Mucosa of stomach (tissue), 1 donor: ENCODE results near the gene DCUN1D2.

Source experiments
- H3K27me3 ChIP-seq: one replicate; pipeline ENCODE4 v1.7.0; 2013; ENCODE audit warnings: mild to moderate bottlenecking, low read length; ENCODE audit not compliant: control insufficient read depth, insufficient read depth
- H3K36me3 ChIP-seq: one replicate; pipeline ENCODE4 v1.7.0; 2013; ENCODE audit warnings: low read length; ENCODE audit not compliant: control insufficient read depth, insufficient read depth
- H3K4me1 ChIP-seq: one replicate; pipeline ENCODE4 v1.7.0; 2013; ENCODE audit warnings: mild to moderate bottlenecking, low read length; ENCODE audit not compliant: control insufficient read depth, insufficient read depth
- H3K4me3 ChIP-seq: one replicate; pipeline ENCODE4 v1.7.0; 2013; ENCODE audit warnings: low read length
- H3K9ac ChIP-seq: one replicate; pipeline ENCODE4 v1.7.0; 2013; ENCODE audit warnings: mild to moderate bottlenecking, low read length, moderate library complexity
- H3K9me3 ChIP-seq: one replicate; pipeline ENCODE4 v1.7.0; 2013; ENCODE audit warnings: mild to moderate bottlenecking, low read length, moderate library complexity; ENCODE audit not compliant: control insufficient read depth
- donor health status: Pancreatic carcinoma.

The DCUN1D2 gene

DNA sequence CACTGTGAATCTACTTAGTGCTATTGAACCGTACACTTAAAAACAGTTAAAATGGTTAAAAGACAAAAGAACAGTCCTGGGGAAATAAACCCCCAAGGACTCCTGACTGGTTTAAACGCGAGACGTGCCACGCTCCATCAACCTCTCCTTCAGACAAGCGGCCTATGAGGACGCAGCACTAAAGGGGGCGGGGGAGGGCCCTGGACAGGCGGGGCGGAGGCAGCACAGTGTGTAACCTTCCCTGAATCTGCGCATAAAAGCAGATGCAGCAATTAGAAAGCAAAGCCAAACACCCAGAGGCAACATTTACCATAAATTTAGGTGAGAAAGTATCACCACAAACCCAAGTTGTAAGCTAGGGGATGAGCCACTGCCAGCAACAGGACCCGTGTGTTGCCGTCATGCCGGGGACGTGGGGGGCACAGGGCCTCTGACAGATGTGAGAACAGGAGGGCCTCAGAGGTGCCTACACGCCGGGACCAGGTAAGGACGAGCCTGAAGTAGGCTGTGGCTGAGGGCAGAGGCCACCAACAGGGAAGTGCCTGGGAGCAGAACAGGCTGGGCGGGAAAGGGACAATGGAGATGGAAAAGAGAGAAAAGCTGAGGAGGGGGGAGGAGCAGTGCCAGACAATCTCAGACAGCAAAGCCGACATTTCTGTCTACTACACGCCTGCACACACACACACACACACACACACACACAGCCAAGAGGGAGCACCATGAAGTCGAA lies 21.9 kb downstream of the DCUN1D2 start:
- H3K9ac ChIP-seq: no peak overlapping the region
- H3K36me3 ChIP-seq: no peaks in the 10 kb centered on the region
- H3K4me3 ChIP-seq: no peak overlapping the region
- no peaks in the 10 kb centered on the region for H3K4me1 ChIP-seq
- no peaks in the 10 kb centered on the region for H3K9me3 ChIP-seq
- no peaks in the 10 kb centered on the region for H3K27me3 ChIP-seq

DNA sequence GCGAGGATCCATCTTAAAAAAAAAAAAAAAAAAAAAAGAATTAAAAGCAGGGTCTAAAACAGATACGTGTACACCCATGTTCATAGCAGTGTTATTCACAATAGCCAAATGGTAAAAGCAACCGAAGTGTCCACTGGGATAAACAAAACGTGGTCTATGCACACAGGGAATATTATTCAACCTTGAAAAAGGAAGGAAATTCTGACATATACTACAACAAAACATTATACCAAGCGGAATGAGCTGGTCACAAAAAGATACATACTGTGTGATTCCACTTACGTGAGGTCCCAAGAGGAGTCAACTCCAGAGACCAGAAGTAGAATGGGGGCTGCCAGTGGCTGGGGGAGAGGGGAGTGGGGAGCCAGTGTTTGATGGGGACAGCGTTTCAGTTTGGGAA lies 22.5 kb downstream of the DCUN1D2 start:
- no peak overlapping the region for H3K9ac ChIP-seq
- no peaks in the 10 kb centered on the region for H3K9me3 ChIP-seq
- no peak overlapping the region for H3K4me3 ChIP-seq
- H3K36me3 ChIP-seq: no peaks in the 10 kb centered on the region
- H3K27me3 ChIP-seq: no peaks in the 10 kb centered on the region
- H3K4me1 ChIP-seq: no peaks in the 10 kb centered on the region

DNA sequence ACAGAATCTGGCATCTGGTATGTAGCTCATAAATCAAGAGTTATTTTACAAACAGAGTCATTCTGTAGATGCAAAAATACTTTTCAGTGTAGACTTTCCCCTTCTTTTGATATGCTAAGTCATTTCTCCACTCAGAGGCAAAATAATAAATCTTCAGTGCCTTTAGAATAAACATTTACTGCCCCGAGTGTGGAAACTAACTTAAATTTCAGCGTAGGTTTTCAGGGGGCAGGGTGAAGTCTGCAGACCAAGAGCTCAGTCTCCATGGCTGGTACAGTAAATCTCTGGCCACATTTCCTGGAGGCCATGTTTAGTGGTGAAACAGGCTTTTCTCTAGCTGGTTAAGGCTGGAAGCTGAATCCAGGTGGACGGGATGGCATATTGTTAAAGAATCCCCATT lies 24.1 kb downstream of the DCUN1D2 start:
- no peak overlapping the region for H3K9ac ChIP-seq
- no peaks in the 10 kb centered on the region for H3K27me3 ChIP-seq
- H3K4me3 ChIP-seq: no peak overlapping the region
- H3K4me1 ChIP-seq: no peaks in the 10 kb centered on the region
- no peaks in the 10 kb centered on the region for H3K9me3 ChIP-seq
- H3K36me3 ChIP-seq: no peaks in the 10 kb centered on the region

DNA sequence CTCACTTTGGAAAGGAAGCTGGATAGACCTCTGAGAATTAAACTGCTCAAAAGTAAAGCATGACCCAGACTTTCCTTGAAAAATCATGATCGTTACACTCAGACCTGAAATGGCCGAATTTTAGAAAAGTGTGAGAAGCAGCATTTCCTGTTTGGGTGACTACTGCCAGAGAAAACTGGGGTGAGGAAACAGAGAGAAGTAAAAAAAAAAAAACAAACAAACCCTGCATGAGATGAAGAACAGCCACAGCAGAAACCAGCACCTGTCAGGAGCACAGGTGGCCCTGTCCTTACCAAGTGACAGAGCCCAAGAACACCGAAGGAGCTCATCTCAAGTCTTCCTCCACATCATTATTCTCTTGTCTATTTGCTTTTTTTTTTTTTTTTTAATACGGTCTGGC lies 25.2 kb downstream of the DCUN1D2 start:
- Histone ChIP-seq H3K27me3 (no peaks in the 10 kb centered on the region), H3K9ac (no peak overlapping the region), H3K9me3 (no peaks in the 10 kb centered on the region), H3K4me1 (no peaks in the 10 kb centered on the region), H3K36me3 (peaks cover under 1% of the 10 kb centered on the region), H3K4me3 (no peak overlapping the region)

DNA sequence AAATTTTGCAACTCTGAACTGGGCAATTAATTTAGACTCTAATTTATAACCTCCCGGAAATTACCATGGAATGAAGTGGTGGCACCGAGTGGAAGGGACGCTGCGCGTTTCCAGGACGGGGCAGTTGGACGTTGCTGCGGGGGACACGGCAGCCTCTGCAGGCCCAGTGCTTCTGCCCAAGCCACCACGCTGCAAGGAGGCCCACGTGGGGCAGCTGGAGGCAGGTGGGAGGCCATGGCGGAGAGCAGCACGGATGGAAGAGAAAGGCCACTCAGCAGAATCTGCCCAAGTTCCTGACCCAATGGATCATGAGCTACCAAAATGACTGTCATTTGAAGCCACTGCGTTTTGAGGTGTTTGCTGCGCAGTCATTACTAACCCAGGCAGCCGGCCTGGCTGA lies 26.0 kb downstream of the DCUN1D2 start:
- Histone ChIP-seq H3K36me3 (peaks cover 8% of the 10 kb centered on the region), H3K4me3 (no peak overlapping the region), H3K27me3 (no peaks in the 10 kb centered on the region), H3K9me3 (no peaks in the 10 kb centered on the region), H3K9ac (no peak overlapping the region), H3K4me1 (no peaks in the 10 kb centered on the region)

DNA sequence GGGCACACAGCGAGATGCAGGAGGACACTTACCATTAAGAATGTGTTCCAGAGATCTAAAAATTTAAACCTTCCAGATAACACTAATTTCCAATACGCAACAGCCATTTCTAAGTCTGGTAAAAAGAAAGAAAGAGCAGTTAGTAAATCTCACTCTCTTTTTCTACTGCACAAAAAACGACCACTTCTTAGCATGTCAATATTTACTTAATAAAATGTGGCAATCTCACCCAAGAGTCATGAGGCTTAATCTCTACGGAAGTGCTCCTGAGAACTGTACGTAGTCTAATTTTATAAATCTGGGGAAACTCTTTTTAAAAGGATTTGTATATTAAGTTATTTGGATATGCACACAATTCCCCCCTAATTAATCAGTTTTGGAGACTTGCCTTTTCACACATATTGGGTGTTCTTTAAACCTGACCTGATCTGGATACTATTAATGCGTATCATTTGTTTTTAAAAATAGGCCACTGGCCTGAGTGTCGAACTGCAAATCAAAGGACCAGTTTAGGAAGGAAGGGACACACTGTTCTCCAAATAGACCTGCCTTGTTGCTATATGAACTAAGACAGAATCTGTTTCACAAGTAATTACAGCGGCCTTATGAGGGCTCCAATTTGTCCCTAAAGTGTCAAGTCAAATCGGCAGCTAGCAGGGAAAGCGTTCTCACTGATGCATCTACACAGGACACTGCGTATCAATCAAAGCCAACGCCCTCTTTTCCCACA lies 29.3 kb downstream of the DCUN1D2 start:
- Histone ChIP-seq H3K27me3 (no peaks in the 10 kb centered on the region), H3K4me3 (no peak overlapping the region), H3K36me3 (peaks cover 14% of the 10 kb centered on the region), H3K9ac (no peak overlapping the region), H3K4me1 (no peaks in the 10 kb centered on the region), H3K9me3 (no peaks in the 10 kb centered on the region)

DNA sequence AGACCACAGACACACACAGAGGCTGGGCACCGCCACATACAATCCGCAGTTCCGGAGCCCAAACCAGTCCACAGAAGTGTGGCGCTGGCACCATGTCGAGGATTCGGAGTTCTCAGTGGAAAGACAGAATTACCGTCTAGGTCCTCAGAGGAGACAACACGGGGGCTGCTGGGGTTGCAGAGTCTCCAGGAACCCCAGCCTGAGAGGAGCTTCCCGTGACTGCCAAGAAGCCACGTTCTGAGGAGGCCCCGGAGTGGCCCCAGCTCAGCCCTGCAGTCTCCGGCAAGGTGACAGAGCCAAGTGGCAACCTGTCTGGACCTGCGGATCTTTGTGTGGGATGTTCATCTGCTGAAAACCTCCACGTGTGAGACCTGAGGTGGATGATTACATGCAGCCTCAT lies 29.9 kb downstream of the DCUN1D2 start:
- Histone ChIP-seq H3K4me1 (no peaks in the 10 kb centered on the region), H3K4me3 (no peak overlapping the region), H3K9me3 (no peaks in the 10 kb centered on the region), H3K9ac (no peak overlapping the region), H3K27me3 (no peaks in the 10 kb centered on the region), H3K36me3 (peaks cover 14% of the 10 kb centered on the region)

DNA sequence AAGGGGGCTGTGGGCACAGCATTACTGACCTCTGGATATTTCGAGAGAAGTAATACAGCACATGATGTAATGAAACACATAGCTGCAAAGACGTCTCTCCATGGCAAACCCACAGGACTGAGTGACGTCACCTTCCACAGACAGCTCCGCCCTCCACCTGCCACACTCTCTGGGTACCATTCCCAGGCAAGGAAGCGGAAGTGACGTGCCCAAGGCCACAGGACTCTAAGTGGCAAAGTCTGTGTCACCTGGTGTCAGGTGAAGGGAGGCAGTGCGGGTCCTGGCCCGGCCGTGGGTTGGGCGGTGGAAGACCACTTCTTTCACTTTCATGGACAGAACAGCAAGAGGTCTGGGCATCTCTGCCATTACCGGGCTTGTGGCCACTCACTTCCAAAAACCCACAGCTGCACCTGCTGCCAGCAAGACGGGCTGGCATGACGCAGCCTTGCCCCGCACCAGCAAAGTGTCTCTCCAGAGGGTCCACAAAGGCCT lies 30.4 kb downstream of the DCUN1D2 start:
- Histone ChIP-seq H3K4me1 (no peaks in the 10 kb centered on the region), H3K27me3 (no peaks in the 10 kb centered on the region), H3K9me3 (no peaks in the 10 kb centered on the region), H3K4me3 (no peak overlapping the region), H3K9ac (no peak overlapping the region), H3K36me3 (peaks cover 14% of the 10 kb centered on the region)

DNA sequence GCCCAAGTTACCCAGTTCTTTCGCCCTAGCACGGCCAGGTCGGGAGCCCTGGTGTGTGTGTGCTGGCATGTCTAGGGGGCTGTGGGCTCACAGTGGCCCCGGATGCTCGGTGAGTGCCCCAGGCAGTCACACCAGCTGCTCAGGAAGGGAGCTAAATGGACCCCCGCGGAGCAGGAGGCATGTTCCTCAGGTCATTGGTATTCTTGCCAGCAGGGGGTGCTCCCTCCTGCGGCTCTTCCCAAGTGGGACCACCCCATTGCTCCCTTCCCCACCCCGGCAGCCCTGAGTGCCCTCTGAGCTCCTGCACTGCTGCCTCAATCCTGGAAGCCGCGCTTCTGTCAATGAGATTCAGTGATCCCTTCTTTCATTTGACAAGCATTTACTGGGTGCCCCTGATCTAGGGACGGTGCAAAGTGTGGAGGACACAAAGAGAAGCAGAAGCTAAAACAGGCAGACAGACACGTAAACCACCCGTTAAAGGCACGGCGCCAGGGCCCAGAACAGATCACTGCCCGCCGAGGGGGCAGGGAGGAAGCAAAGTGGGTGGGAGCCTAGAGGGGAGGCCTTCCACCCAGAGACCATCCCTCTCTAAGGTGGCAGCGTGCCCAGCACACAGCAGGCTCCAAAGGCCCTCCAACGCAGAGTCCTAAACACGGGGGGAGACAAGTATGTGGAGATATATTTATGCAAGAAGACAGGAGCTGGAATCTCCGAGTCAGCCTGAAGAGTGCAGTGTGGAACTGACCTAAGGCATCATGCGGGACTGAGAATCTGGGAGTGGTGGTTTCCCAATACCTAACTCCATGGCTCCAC lies 32.1 kb downstream of the DCUN1D2 start:
- H3K9ac ChIP-seq: no peak overlapping the region
- no peaks in the 10 kb centered on the region for H3K9me3 ChIP-seq
- H3K36me3 ChIP-seq: peaks cover 14% of the 10 kb centered on the region
- H3K4me3 ChIP-seq: no peak overlapping the region
- no peaks in the 10 kb centered on the region for H3K4me1 ChIP-seq
- H3K27me3 ChIP-seq: no peaks in the 10 kb centered on the region

DNA sequence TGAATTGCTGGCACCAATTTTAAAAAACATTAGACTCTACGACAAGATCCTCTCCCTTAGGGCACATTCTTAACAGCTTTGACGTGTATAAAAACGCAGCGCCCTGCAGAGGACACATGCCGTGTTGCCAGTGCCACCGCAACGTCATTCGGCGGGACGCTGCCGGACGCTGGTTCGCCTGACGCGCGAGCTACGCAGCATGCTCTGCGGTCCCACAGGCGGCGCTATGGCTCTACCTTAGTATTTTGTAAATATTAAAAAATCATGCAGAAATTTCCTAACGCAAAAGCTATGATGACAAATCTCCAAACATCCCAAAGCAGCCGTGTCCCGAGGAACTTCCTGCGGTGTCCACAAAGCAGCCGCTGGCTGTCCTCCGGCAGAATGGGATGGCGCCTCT lies 33.0 kb downstream of the DCUN1D2 start:
- H3K36me3 ChIP-seq: peaks cover 14% of the 10 kb centered on the region

DNA sequence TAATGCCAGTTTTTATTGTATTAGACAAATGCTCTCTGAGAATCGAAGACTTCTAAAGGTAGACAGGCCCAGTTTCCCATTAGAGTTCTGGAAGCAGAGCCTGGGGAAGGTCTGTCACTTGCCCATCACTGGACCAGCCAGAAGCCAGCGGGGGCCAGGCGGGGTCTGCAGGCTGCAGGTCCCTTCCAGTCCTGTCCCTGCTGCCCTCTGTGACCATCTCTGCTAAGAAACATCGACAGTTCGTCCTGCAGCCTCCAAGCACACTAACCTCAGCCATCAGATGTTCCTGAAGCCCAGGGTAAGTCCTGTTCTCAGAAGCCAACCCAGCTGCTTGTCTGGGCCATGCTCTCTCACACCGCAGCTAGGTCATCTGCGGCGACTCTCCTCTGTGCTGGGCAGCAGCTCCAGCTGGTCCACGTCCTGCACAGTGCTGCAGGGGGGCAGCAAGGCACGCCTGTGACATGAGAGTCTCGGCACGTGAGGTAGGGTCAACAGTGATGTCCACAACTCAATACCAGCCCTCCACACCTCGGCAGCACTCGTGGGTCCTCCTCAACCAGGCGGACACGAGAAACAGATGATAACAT lies 34.3 kb downstream of the DCUN1D2 start:
- Histone ChIP-seq H3K4me3 (no peak overlapping the region), H3K9me3 (no peaks in the 10 kb centered on the region), H3K27me3 (no peaks in the 10 kb centered on the region), H3K9ac (no peak overlapping the region), H3K4me1 (peaks cover 6% of the 10 kb centered on the region), H3K36me3 (peaks cover 14% of the 10 kb centered on the region)

More for the DNA sequence above, 33.0 kb downstream of the DCUN1D2 start:
- H3K4me3 ChIP-seq: no peak overlapping the region
- H3K9me3 ChIP-seq: no peaks in the 10 kb centered on the region
- H3K4me1 ChIP-seq: no peaks in the 10 kb centered on the region
- no peaks in the 10 kb centered on the region for H3K27me3 ChIP-seq
- H3K9ac ChIP-seq: no peak overlapping the region
